Common myeloid progenitor, CD34-positive (primary cell): ENCODE data around the gene AFG3L2.
A peak's percentile ranks its signal among the peaks of the same experiment; 100 is the strongest.

Experiments
- CTCF ChIA-PET: fragments of 350-600 bp; sonication (Branson Sonifier 250); formaldehyde crosslinking; loops from one replicate; lab custom pipeline; 2021; ENCODE audit warnings: antibody characterized with exemption; lab: Charles Lee
- POLR2A ChIA-PET: fragments of 350-600 bp; sonication (Branson Sonifier 250); formaldehyde crosslinking; loops from one replicate; lab custom pipeline; 2021; ENCODE audit warnings: antibody characterized with exemption; lab: Charles Lee
- DNase-seq, 3 donors: peaks; one replicate each; pipeline versions ENCODE4 v3.0.0 to v3.0.0-alpha.2; 2013
- H3K27ac ChIP-seq, 2 experiments: 1 replicate in 1 of 2; 2 replicates in 1 of 2; pipeline ENCODE4 v1.7.0; 2013; ENCODE audit warnings: inconsistent platforms in 2 of 2, low read length in 2 of 2, mild to moderate bottlenecking in 2 of 2, low read depth in 1 of 2, moderate library complexity in 1 of 2; ENCODE audit not compliant: severe bottlenecking in 2 of 2, insufficient read depth in 1 of 2, poor library complexity in 1 of 2
- H3K27me3 ChIP-seq, 5 experiments: replicated peaks in 2 of 5; 1 replicate in 3 of 5; 2 replicates in 2 of 5; pipeline versions ENCODE4 v1.6.1 to v1.7.0; 2013; ENCODE audit warnings: low read length in 4 of 5, mild to moderate bottlenecking in 2 of 5, moderate library complexity in 2 of 5, inconsistent platforms in 1 of 5; ENCODE audit not compliant: insufficient read depth in 5 of 5, control insufficient read depth in 4 of 5
- H3K36me3 ChIP-seq, 4 experiments: 1 replicate in 2 of 4; 2 replicates in 2 of 4; pipeline versions ENCODE4 v1.6.1 to v1.7.0; 2013; ENCODE audit warnings: low read length in 3 of 4, control low read depth in 1 of 4, mild to moderate bottlenecking in 1 of 4; ENCODE audit not compliant: control insufficient read depth in 4 of 4, insufficient read depth in 4 of 4
- H3K4me1 ChIP-seq, 4 experiments: 1 replicate in 3 of 4; 2 replicates in 1 of 4; pipeline versions ENCODE4 v1.6.1 to v1.7.1; 2013; ENCODE audit warnings: low read length in 3 of 4, mild to moderate bottlenecking in 3 of 4, control low read depth in 1 of 4, inconsistent platforms in 1 of 4, moderate library complexity in 1 of 4; ENCODE audit not compliant: control insufficient read depth in 4 of 4, insufficient read depth in 4 of 4; ENCODE audit errors: control extremely low read depth in 1 of 4
- H3K4me3 ChIP-seq, 7 experiments: 1 replicate in 4 of 7; 2 replicates in 3 of 7; pipeline versions ENCODE4 v1.5.1 to v1.7.0; 2013; ENCODE audit warnings: mild to moderate bottlenecking in 7 of 7, low read length in 6 of 7, moderate library complexity in 6 of 7, inconsistent platforms in 2 of 7, low read depth in 2 of 7, control low read depth in 1 of 7; ENCODE audit not compliant: insufficient read depth in 4 of 7, control insufficient read depth in 1 of 7; ENCODE audit errors: extremely low read depth in 1 of 7
- H3K9me3 ChIP-seq, 5 experiments: 1 replicate in 4 of 5; 2 replicates in 1 of 5; pipeline versions ENCODE4 v1.6.1 to v1.7.1; 2013; ENCODE audit warnings: low read length in 4 of 5, mild to moderate bottlenecking in 2 of 5, inconsistent platforms in 1 of 5, low read depth in 1 of 5, moderate library complexity in 1 of 5; ENCODE audit not compliant: control insufficient read depth in 4 of 5, insufficient read depth in 2 of 5; ENCODE audit errors: control extremely low read depth in 1 of 5
- WGBS: methylation state at CpG from one replicate; pipeline ENCODE4 v1.1.5; 2013; ENCODE audit not compliant: insufficient coverage; 5-methylcytosine and 5-hydroxymethylcytosine counted together

The AFG3L2 gene

DNA sequence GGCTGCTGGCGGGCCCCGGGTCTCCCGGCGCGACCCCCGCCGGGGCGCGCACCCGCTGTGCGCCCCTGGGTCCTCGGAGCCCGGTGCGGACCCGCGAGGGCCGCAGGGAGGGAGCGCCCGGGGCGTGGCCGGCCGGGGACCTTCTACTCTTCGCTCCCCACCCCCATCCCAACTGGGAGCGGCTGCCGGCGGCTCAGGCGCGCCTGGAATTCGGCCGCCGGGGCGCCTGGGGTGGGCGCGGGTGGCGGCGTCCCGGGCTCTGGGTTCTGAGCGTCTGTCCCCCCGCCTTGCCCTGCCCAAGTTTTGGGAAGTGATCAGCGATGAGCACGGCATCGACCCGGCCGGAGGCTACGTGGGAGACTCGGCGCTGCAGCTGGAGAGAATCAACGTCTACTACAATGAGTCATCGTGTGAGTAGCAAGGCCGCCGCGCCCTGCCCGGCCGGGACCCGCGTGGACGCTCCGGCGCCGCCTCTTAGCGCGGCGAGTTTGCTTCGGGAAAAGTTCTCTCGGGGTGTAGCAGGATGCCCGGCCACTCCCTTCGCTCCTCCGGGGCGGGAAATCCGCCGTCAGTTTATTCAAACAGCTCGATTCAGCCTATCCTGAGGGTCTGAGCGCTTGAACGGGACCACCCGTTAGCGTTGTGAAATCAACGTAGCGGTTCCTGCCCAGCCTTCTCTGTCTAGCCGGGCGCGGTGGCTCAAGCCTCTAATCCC, 68.5 kb downstream of the AFG3L2 start:
- under 1% methylated on average over 62 of the region's 81 CpGs for WGBS
- Histone ChIP-seq H3K4me3 (peak overlapping the region; percentile 44 to 73 (median 68)), H3K36me3 (peaks cover 0 to 8% (median 3%) of the 10 kb centered on the region in 4 experiments), H3K9me3 (peaks cover 0 to 9% (median 4%) of the 10 kb centered on the region in 5 experiments), H3K4me1 (peaks cover 0 to 31% (median 22%) of the 10 kb centered on the region in 4 experiments), H3K27me3 (peaks cover 0 to 60% (median 19%) of the 10 kb centered on the region in 5 experiments), H3K27ac (peak overlapping the region in 1 of 2 experiments; percentile 34)
- peak; percentile 63 to 86 (median 78) for DNase-seq
- CTCF ChIA-PET, result interaction anchor here (1.3 to 1.6 kb wide), 4 partner anchors 9 to 37 kb away, joined by 3 to 5 read pairs (median 4); no protein-coding TSS in a partner anchor
- POLR2A ChIA-PET, result interaction anchor here (0.7 to 1.4 kb wide), 2 partner anchors 9 kb away, joined by 5 to 7 read pairs; no protein-coding TSS in a partner anchor

DNA sequence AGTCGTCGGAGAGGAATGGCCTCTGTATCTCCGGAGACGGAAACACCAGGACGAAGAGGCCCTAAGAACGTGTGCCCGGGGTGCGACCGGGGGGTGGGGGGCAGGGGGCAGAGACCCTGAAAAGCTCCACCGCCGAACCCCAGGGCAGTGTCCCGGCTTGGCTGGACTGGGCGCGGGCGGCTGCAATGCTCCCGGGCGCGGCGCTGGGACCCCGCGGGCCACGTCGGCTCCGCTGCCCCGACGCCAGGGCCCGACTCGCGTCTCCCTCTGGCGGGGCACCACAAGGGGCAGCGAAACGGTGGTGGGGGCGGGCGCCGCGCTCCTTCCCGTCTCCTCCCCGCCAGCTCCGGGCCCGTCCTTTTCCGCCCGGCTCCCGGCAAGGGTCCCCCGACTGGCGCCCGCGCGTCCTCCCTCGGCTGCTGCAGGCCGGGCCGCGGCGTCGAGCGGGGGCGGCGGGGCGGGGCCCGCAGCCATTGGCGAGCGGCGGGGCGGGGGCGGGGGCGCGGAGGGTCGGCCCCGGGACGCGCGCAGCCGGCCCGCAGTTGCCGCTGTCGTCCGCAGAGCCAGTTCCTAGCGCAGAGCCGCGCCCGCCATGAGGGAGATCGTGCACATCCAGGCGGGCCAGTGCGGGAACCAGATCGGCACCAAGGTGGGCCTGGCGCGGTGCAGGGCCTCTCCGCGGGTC, 69.2 kb downstream of the AFG3L2 start, which contains the start of gene TUBB6:
Gene TUBB6 (plus strand): TSS at position 541 of the 685 bp plus-strand sequence. CDS start 52 bp downstream, at position 593.
- Histone ChIP-seq H3K9me3 (peaks cover 0 to 9% (median 4%) of the 10 kb centered on the region in 5 experiments), H3K4me3 (peak within 1 kb of the TSS; percentile 44 to 73 (median 68)), H3K36me3 (peaks cover 0 to 8% (median 3%) of the 10 kb centered on the region in 4 experiments), H3K4me1 (peaks cover 0 to 31% (median 22%) of the 10 kb centered on the region in 4 experiments), H3K27me3 (peaks cover 0 to 60% (median 19%) of the 10 kb centered on the region in 5 experiments), H3K27ac (peak within 1 kb of the TSS in 1 of 2 experiments; percentile 34)
- DNase-seq, result peak; percentile 24 to 89 (median 53)
- WGBS, result under 1% methylated on average over 85 of the region's 88 CpGs
- ChIA-PET POLR2A (interaction anchor here (1.4 kb wide), 1 partner anchor 10 kb away, joined by 5 read pairs; no protein-coding TSS in a partner anchor), CTCF (interaction anchor here (1.1 kb wide), 1 partner anchor 9 kb away, joined by 3 read pairs; no protein-coding TSS in a partner anchor)

DNA sequence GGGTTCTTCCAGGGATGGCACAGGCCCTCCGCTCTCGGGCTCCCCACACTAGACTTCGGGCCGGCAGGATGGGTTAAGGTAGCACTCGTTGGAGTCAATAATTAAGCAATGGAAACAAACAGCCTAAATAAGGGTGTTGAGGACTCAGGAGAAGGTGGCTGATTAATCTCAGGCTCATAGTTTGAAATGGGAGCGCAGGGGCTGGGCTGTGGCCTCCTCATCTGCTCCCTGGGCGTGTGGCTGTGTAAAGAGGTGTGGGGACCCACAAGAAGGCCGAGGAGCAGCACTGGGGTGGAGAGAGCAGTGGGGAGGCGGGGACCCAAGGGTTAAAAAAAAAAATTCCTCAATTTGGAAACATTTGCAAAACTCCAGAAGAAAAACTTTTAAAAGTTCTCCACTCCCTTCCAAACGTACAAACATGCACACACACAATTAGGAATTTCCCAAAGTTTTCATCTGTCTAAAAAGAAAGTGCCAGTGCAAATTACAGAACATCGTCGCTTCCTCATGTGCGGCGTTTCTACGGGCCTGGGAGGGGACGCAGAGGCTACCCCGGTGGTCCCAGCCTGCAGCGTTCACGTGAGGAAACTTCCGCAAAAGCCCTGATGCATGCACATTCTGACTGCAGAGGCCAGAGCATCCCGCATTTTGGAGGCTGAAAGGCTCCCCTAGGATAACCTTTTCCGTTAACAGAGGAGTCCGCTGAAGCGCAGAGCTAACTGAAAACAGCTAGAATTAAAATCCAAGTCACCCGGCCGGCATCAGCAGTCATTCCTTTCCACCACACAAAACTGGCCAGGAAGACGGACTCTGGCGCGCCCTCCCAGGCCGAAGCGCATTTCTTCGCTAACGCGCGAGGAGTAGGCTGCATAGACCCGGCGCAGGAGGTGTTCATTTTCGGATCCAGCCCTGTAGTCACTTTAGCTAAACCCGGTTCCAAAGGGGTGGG, 70.0 kb downstream of the AFG3L2 start:
- POLR2A ChIA-PET, result interaction anchor here (1.4 kb wide), 1 partner anchor 11 kb away, joined by 5 read pairs; no protein-coding TSS in a partner anchor
- 15% methylated on average over 35 of the region's 39 CpGs for WGBS
- peak; percentile 50 to 91 (median 81) for DNase-seq

DNA sequence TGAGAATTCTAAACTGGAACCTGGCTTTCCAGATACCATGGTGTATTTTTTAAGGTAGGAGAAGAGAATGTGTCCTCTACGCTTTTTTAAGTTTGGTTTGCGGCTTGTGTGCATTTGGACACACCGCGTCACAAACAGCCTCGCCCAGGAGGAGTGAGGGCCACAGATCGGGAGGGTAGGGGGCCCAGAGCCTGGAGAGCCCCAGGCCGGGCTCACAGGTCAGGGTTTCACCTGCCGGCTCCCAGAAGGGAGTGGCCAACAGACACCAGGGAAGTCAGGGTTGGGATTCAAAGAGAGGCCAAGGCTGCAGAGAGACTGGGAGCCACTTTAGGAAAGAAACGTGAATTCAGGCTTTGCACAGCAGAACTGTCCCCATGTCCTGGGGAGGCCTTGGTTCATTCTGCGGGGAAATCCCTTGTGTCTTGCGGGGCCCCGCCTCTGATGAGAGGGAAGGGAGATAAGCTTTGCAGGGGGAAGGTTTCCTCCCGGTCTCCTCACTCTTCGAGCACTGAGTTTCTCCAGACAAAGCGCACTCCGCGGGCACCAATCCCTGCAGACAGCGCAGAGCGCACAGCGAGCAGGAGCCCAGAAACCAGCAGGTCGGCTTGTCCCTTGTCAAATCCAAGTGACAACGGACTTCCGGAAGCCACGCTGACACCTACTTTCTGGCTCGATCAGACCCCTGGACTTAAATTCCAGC, 70.9 kb downstream of the AFG3L2 start:
- H3K27ac ChIP-seq, result no peak overlapping the region
- H3K4me1 ChIP-seq, result peaks cover 0 to 31% (median 22%) of the 10 kb centered on the region in 4 experiments
- peaks cover 0 to 60% (median 20%) of the 10 kb centered on the region in 5 experiments for H3K27me3 ChIP-seq
- peaks cover 0 to 4% (median 0%) of the 10 kb centered on the region in 5 experiments for H3K9me3 ChIP-seq
- ChIA-PET CTCF (interaction anchor here (1.1 kb wide), 1 partner anchor 21 kb away, joined by 3 read pairs; no protein-coding TSS in a partner anchor), POLR2A (no interaction called here)
- WGBS, result 83% methylated on average over 24 of the region's 25 CpGs
- H3K4me3 ChIP-seq, result no peak overlapping the region
- DNase-seq, result no peak
- H3K36me3 ChIP-seq, result peaks cover 0 to 2% (median 0%) of the 10 kb centered on the region in 4 experiments

More for the DNA sequence above, 70.0 kb downstream of the AFG3L2 start:
- CTCF ChIA-PET, result interaction anchor here (1.1 kb wide), 2 partner anchors 8 to 20 kb away, joined by 3 read pairs; no protein-coding TSS in a partner anchor
- H3K36me3 ChIP-seq, result peaks cover 0 to 3% (median under 1%) of the 10 kb centered on the region in 4 experiments
- peaks cover 0 to 60% (median 19%) of the 10 kb centered on the region in 5 experiments for H3K27me3 ChIP-seq
- peak overlapping the region in 1 of 2 experiments; percentile 14 for H3K27ac ChIP-seq
- H3K9me3 ChIP-seq, result peaks cover 0 to 4% (median 2%) of the 10 kb centered on the region in 5 experiments
- peaks cover 0 to 31% (median 22%) of the 10 kb centered on the region in 4 experiments for H3K4me1 ChIP-seq
- H3K4me3 ChIP-seq, result peak overlapping the region; percentile 24 to 73 (median 64)

DNA sequence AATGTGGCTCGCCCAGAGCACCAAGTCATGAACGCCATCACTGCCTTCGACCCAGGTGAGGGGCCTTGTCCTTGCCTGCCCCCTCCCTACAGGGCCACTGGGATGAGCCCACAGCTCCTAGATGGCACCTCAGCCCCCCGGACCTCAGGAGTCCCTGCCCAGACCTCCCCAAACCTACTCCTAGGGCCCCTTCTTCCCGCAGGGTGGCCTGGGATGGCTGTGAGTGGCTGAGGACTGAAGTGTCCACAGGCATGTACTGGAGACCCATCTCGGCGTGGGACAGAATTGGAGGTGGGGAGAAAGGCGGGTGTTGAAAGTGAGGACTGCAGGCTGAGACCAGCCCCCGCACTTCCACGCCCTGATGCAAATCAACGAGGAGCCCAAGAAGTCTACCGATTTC, 71.8 kb downstream of the AFG3L2 start:
- POLR2A ChIA-PET, result no interaction called here
- 100% methylated on average over 6 of the region's 12 CpGs for WGBS
- Histone ChIP-seq H3K27me3 (peaks cover 0 to 56% (median 20%) of the 10 kb centered on the region in 5 experiments), H3K9me3 (no peaks in the 10 kb centered on the region), H3K4me3 (no peak overlapping the region), H3K4me1 (peaks cover 0 to 31% (median 22%) of the 10 kb centered on the region in 4 experiments), H3K27ac (no peak overlapping the region), H3K36me3 (no peaks in the 10 kb centered on the region)
- CTCF ChIA-PET, result no interaction called here
- no peak for DNase-seq
